Stimulated activated CD8-positive, alpha-beta memory T cell treated with anti-CD3 and anti-CD28 coated beads, Interleukin-12 subunit alpha, Interleukin-12 subunit beta, amount 100 ng/mL, for 24 hours (primary cell): ENCODE data around the gene TSPAN9.

Experiments used
- DNase-seq: peaks from one replicate; pipeline ENCODE4 v3.0.0-alpha.2; 2020; ENCODE audit errors: extremely low read depth

Gene TSPAN9

GRCh38 chr12:3164454-3165077, 87.4 kb downstream of the TSPAN9 start:
- DNase-seq: no peak

GRCh38 chr12:3165078-3165980, 88.2 kb downstream of the TSPAN9 start:
- DNase-seq: no peak

- no peak for DNase-seq
Measured at GRCh38 chr12:3167636-3168035, 90.5 kb downstream of the TSPAN9 start.

GRCh38 chr12:3168223-3169221, 91.3 kb downstream of the TSPAN9 start:
- no peak for DNase-seq

GRCh38 chr12:3170423-3171194, 93.4 kb downstream of the TSPAN9 start:
- DNase-seq: no peak

GRCh38 chr12:3171195-3171591, 94.0 kb downstream of the TSPAN9 start:
- DNase-seq: no peak

- DNase-seq: no peak
Measured at GRCh38 chr12:3172124-3173007, 95.2 kb downstream of the TSPAN9 start.

- DNase-seq: no peak
Measured at GRCh38 chr12:3173008-3173553, 95.9 kb downstream of the TSPAN9 start.

GRCh38 chr12:3173912-3174311, 96.7 kb downstream of the TSPAN9 start:
- no peak for DNase-seq

- no peak for DNase-seq
Measured at GRCh38 chr12:3175238-3175637, 98.1 kb downstream of the TSPAN9 start.

- no peak for DNase-seq
Measured at GRCh38 chr12:3176754-3177153, 99.6 kb downstream of the TSPAN9 start.

GRCh38 chr12:3177778-3178425, 100.7 kb downstream of the TSPAN9 start:
- DNase-seq: no peak

GRCh38 chr12:3178671-3179313, 101.6 kb downstream of the TSPAN9 start:
- no peak for DNase-seq

GRCh38 chr12:3179731-3180130, 102.6 kb downstream of the TSPAN9 start:
- no peak for DNase-seq

GRCh38 chr12:3182426-3182825, 105.2 kb downstream of the TSPAN9 start:
- DNase-seq: no peak

- no peak for DNase-seq
Measured at GRCh38 chr12:3184485-3184884, 107.3 kb downstream of the TSPAN9 start.

GRCh38 chr12:3185260-3185870, 108.2 kb downstream of the TSPAN9 start:
- no peak for DNase-seq

- DNase-seq: no peak
Measured at GRCh38 chr12:3186546-3187215, 109.5 kb downstream of the TSPAN9 start.
